SKM-1 (cell line): ENCODE results near the gene SLC49A3.

Source experiments
- DNase-seq: peaks from one replicate; lab custom pipeline; 2025; ENCODE audit not compliant: unreplicated experiment; lab: John Stamatoyannopoulos, UW

The SLC49A3 gene

DNA sequence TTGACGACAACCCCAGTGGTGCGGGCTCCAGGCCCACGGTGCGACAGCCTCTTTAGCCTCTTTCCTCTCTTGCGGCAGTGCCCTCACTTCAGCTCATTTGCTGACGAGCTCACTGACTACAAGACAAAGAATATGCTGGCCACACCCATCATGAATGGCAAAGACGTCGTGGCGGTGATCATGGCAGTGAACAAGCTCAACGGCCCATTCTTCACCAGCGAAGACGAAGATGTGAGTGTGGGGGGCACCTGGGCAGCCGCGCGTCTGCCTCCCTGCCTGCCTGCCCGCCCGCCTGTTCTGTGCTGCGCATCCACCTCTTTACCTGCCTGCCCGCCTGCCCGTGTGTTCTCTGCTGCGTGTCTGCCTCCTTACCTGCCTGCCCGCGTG lies 54.4 kb downstream of the SLC49A3 start:
- DNase-seq: no peak

DNA sequence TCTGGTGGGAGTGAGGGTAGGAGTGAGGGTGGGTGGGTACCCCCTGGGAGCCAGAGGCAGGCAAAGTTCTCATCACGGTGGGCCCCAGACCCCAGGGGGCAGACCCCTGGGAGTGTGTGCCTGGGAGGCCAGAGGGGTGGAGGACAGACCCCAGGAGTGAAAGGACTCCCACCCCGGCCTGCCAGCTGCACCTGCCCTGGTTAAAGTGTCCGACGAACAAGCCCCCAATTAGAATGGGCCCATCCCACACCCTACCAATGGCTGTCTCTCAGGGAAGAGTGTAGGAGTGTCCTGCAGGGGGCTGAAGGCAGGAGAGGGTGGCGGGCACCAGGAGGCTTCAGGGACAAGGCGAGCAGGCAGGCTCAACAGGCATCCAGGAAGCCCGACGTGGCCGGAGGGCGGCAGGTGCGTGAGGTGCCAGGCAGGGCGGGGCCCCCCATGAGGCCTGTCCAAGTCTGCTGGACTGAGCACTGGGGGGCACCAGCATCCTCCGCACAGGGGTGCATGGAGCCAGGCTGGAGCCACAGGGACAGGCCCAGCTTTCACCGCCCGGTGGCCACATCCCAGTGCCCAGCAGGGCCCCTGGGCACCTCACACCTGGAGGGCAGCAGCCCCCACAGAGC lies 54.9 kb downstream of the SLC49A3 start:
- no peak for DNase-seq

DNA sequence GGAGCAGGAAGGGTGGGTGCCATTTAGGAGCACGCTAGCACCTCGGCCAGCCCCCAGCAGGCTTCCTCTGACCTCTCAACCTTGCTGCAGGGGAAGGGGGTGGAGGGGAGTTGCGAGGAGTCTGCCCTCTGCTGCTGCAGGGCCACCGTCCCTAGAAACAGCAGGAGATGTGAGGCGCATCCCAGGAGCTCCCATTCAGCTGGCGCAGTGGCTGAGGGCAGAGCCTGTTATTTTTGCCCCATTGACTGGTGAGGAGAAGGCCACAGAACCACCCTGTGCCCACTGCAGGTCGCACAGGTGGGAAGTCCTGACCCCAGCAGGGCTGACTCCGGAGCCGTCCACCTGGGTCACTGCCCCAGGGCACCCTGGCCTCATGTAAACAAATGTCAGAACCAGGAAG lies 55.5 kb downstream of the SLC49A3 start:
- DNase-seq: no peak

DNA sequence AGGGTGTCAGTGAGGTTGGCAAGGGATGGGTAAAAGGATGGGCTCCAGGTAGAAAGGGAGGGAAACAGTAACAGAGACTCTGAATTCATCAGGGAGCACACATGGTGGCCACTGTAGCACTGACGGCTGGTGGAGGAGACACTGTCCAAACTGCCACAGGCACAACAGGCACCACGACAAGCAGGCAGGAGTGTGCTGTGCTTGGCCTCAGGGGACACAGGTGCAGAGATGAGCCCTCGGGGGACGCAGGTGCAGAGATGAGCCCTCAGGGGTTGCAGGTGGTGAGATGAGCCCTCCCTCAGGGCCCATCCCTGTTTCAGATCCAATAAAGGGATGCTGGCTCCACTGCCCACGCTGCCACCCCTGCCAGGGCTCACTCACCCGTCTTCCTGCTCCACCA lies 56.0 kb downstream of the SLC49A3 start:
- no peak for DNase-seq

DNA sequence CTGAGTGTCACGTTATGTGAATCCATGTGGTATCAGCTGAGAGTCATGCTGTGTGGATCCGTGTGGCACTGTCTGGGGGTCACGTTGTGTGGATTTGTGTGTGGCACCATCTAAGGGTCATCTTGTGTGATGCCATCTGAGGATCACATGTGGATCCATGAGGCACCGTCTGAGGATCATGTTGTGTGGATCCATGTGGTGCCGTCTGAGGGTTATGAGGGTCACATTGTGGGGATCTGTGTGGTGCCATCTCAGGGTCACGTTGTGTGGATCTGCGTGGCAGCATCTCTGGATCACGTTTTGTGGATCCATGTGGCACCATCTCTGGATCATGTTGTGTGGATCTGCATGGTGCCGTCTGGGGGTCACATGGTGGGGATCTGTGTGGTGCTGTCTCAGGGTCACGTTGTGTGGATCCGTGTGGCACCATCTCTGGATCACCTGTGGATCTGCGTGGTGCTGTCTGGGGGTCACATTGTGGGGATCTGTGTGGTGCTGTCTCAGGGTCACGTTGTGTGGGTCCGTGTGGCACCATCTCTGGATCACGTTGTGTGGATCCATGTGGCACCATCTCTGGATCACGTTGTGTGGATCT lies 56.7 kb downstream of the SLC49A3 start:
- DNase-seq: no peak
